IPS-18a (cell line): Measurements from ENCODE around the gene EFNB1.

Experiments used
- H3K27ac ChIP-seq: one replicate; pipeline ENCODE4 v1.5.1; 2013; ENCODE audit warnings: low read length
- H3K27me3 ChIP-seq: one replicate; pipeline ENCODE4 v1.6.1; 2013; ENCODE audit warnings: mild to moderate bottlenecking, low read length; ENCODE audit not compliant: control insufficient read depth, insufficient read depth
- H3K36me3 ChIP-seq: one replicate; pipeline ENCODE4 v1.6.1; 2013; ENCODE audit warnings: low read depth, low read length; ENCODE audit not compliant: control insufficient read depth
- H3K4me1 ChIP-seq: one replicate; pipeline ENCODE4 v1.6.1; 2013; ENCODE audit warnings: low read depth, low read length; ENCODE audit not compliant: control insufficient read depth
- H3K4me3 ChIP-seq: one replicate; pipeline ENCODE4 v1.5.1; 2013; ENCODE audit warnings: low read length
- H3K9ac ChIP-seq: one replicate; pipeline ENCODE4 v1.6.1; 2013; ENCODE audit warnings: mild to moderate bottlenecking, low read length, moderate library complexity
- H3K9me3 ChIP-seq: one replicate; pipeline ENCODE4 v1.6.1; 2013; ENCODE audit warnings: low read depth, low read length; ENCODE audit not compliant: control insufficient read depth

EFNB1 gene

DNA sequence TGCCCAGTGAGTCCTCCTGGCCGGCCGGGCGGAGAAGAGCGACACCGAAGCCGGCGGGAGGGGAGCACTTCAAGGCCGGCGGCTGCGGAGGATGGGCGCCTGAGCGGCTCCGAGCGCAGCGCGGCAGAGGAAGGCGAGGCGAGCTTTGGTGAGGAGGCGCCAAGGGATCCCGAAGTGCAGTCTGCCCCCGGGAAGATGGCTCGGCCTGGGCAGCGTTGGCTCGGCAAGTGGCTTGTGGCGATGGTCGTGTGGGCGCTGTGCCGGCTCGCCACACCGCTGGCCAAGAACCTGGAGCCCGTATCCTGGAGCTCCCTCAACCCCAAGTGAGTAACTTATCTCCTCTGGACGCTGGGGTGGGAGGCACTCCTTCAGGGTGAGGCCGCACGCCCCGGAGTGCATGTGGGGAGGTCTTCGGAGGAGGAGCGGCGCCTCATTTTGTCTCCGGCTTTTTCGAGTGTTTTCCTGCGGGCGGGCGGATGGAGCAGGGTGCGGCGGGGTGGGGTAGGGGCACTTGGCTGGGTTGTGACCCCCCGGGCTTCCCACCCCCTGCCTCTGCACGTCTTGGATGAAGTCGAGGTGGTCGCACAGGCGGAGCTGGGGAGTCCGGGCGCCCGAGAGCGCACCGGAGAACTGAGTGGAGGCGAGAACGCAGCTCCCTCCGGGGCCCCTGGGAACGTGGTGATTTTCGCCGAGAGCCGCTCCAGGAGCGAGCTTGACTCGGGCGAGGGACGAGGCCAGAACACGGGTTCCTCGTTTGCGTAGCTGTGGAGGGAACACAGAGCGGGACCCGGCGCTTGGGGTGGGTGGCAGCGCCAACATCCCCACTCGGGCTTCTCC is 979 bp downstream of the EFNB1 start:
- peaks cover 93% of the 10 kb centered on the region for H3K27me3 ChIP-seq
- H3K27ac ChIP-seq, result no peak overlapping the region
- no peaks in the 10 kb centered on the region for H3K9me3 ChIP-seq
- peak overlapping the region; percentile 71 for H3K4me3 ChIP-seq
- peaks cover 21% of the 10 kb centered on the region for H3K4me1 ChIP-seq
- H3K9ac ChIP-seq, result peak overlapping the region; percentile 46
- no peaks in the 10 kb centered on the region for H3K36me3 ChIP-seq

DNA sequence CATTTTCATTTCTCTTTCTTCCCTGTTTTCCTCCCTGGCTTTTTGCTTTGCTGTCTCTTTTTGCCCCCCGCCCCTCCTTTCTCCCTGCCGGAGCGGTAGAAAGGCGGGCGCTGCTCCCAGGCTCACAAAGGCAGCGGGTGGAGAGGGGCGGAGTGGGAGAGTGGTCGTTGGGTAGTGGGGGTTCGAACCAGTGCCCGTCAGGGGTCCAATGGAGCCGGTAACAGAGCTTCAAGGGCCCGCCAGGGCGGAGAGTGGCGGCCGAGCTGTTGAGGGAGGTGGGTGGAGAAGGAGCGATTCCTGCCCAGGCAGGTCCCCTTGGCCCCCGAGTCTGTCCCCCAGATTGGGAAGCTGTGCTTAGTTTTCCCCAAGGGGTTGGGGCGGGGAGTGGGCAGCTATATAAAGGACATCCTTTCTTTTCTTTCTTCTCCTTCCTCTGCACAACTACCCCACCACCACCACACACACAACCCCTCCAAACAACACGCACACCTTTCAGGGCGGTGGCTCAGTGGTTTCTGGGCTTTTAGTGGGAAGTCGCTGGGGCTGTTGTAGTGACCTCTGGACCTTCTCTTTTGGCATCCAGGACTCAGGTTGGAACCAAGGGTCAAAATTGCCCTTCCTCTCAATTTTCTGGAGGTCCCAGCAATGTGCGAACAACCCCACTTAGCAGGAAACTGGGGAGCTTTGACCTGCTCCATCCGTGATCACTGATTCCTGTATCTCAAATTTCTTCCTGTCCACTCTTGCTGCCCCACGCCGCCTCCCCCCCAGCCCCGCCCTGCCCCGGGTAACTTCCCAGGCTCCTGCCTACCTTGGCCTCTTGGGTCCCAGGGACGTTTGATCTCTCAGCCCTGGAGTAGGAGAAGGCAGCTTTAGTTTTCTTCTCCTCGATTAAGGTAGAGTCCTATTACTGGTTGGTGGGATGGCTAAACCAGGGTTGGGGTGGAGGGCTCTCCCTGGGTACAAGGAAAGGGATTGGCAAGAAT is 1.9 kb downstream of the EFNB1 start:
- Histone ChIP-seq H3K4me3 (peak overlapping the region; percentile 71), H3K9ac (peak overlapping the region; percentile 46), H3K4me1 (peaks cover 23% of the 10 kb centered on the region), H3K9me3 (no peaks in the 10 kb centered on the region), H3K36me3 (no peaks in the 10 kb centered on the region), H3K27ac (no peak overlapping the region), H3K27me3 (peaks cover 94% of the 10 kb centered on the region)

DNA sequence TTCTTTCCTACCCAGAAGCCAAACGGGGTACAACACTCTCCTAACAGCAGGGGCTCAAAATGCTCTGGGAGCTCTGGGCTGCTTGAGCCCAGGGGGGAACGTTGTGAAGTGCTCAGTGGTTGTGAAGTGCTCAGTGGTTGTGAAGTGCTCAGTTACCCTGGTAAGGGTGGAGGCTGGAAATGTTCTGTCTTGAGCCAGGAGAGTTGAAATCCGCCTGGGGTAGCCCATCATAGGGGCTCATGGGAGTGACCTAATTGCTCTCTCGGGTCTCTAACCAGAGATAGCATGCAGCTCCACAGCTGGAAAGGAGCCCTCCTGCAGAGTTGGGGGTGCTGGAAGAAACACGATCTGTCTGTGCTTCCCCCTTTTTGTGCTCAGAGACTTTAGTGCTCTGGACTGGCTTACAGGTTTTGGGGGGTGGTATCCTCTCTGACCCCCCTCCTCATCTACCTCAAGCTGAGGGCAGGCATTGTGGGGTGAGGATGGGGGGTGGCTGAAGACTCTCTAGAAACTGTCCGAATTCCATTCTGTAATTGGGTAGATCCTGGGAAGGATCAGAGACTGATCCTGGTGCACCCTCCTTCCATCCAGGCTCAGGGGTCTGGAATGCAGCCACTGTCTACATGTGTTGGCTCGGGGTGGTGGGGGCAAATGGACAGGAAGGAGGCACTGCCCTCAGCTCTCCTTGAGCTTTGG is 2.7 kb downstream of the EFNB1 start:
- peaks cover 24% of the 10 kb centered on the region for H3K4me1 ChIP-seq
- H3K27me3 ChIP-seq, result peaks cover 96% of the 10 kb centered on the region
- no peaks in the 10 kb centered on the region for H3K36me3 ChIP-seq
- H3K4me3 ChIP-seq, result peak overlapping the region; percentile 71
- H3K9ac ChIP-seq, result no peak overlapping the region
- H3K27ac ChIP-seq, result no peak overlapping the region
- H3K9me3 ChIP-seq, result no peaks in the 10 kb centered on the region

DNA sequence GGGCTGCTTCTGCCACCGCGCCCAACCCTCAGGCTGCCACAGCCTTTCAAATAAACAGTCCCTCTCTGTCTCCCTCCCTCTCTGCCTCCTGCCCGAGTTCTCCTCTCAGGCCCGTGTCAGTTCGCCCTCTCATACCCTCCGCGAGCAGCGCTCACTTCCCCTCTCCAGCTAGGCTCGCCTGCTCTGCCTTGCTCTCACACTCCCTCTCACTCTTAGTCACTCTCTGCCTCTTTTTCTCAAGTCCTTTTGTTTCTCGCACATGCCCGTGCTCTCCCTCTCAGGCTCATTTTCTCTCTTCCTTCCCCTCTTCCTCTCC is 3.2 kb downstream of the EFNB1 start:
- Histone ChIP-seq H3K9me3 (no peaks in the 10 kb centered on the region), H3K4me3 (peak overlapping the region; percentile 71), H3K36me3 (no peaks in the 10 kb centered on the region), H3K27ac (no peak overlapping the region), H3K27me3 (peaks cover 91% of the 10 kb centered on the region), H3K4me1 (peaks cover 24% of the 10 kb centered on the region), H3K9ac (no peak overlapping the region)

DNA sequence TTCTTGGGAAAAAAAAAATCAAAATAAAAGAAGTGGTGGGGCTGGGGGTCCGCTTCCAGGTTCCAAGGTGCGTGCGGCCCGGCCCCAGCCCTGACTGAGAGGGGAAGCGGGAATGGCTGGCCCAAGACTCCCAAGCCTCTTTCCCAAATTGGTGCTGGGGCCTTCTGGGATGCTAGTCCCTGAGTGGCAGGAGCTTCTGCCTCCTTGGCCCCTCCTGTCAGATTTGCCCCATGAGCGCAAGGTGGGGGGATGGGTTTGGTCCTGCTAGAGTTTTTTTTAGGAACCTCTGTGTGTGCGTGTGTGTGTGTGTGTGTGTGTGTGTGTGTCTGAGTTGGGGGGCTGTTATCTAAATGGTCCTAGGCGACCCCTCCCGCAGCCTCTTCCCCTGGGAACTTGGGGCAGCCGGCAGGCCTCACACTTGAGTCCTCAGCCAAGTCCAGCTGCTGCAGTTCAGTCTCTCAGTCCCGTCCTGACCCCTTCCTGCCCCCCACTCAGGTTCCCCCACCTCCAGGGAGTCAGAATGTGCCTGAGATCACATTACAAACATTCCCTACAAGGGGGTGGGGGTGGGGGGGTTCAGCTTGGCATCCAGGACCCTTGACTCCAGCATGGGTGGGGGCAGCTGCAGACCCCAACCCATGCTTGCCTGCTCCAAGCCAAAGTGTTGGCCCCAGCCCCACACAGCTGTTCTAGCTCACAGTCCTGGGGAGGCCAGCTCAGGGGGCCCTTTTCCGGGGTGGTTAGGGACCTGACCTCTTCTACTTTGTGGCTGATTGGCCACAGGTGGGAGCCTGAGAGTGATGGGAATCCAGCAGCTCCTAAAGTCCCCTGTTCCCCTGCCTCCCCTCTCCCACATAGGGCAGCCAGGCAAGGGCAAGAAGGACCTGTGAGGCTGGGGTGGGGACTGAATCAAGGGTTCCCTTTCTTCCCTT is 4.0 kb downstream of the EFNB1 start:
- Histone ChIP-seq H3K27ac (no peak overlapping the region), H3K27me3 (peaks cover 85% of the 10 kb centered on the region), H3K9me3 (no peaks in the 10 kb centered on the region), H3K4me1 (peaks cover 24% of the 10 kb centered on the region), H3K9ac (no peak overlapping the region), H3K36me3 (no peaks in the 10 kb centered on the region), H3K4me3 (peak overlapping the region; percentile 71)

DNA sequence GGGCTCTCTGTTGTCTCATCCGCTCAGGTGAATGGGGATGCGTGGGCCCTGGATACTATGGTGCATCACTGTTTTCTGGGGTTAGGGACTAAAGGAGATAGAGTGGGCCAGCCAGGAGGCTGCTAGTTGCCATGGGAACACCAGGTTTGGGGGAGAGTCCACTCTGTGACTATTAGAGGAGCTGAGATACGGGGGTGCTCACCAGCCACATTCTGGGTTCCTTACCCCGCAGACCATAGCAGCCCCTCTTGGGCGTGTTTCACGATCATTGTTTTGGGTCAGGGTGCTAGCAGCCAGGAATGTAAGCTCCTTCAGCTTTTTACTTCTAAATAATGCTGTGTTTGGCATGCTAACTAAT is 4.6 kb downstream of the EFNB1 start:
- Histone ChIP-seq H3K9me3 (no peaks in the 10 kb centered on the region), H3K9ac (no peak overlapping the region), H3K27ac (no peak overlapping the region), H3K27me3 (peaks cover 79% of the 10 kb centered on the region), H3K4me1 (peaks cover 24% of the 10 kb centered on the region), H3K36me3 (no peaks in the 10 kb centered on the region), H3K4me3 (no peak overlapping the region)

DNA sequence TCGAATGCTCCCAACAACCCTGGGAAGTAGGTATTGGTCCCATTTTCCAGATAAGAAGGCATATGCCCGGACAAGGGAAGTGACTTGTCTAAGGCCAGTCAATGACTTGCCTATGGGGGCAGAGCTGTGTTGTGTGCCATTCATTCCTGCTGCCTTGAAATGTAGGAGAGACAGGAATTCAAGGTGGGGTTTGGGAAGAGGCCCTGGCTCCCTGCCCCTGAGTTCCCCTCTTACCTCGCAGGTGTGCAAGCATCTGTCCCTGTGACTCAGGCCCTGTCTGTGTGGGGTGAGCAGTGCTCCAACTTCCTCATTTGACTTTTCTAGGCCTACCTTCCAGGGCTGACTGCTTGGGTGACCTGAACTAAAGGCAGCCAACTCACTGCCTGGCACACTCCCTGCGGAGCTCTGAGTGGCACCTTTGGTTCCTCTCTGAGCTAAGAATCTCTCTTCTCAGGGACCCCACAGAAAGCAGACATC is 5.1 kb downstream of the EFNB1 start:
- Histone ChIP-seq H3K9ac (no peak overlapping the region), H3K4me1 (peaks cover 24% of the 10 kb centered on the region), H3K27me3 (peaks cover 77% of the 10 kb centered on the region), H3K4me3 (no peak overlapping the region), H3K9me3 (no peaks in the 10 kb centered on the region), H3K27ac (no peak overlapping the region), H3K36me3 (no peaks in the 10 kb centered on the region)

DNA sequence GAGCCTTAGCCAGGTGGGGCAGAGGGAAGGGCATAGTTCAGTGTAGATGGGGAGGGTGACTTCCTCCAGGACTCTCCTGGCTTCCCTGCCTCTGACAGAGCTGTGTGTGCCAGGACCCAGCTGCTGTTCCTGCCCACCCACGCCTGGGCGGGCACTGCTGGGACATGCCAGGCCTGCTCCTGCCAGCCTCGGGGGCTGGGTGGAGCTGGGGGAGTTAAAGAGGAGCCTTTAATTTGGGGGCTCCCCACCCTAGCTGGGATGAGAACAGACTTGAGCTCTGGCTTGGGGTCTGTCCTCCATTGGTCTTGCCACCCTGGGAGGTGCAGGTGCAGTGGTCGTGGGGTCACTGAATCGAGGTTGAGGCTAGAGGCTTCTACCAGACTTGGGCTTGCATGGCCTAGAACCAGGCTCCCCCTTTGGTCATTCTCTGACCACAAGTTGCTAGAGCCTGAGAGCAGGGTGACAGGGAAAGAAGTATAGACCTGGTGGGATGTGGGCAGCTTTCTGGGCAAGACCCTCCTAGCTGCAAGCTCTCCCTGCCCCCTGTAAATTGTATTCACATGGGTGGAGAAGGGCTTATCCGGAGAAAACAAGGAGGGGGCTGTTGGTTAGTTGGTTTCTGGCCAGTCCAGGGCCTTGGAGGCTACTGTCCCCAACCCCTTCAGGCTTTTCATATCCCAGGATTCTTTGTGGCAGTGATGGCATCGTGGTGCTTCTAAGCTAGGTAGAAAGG is 5.7 kb downstream of the EFNB1 start:
- Histone ChIP-seq H3K27me3 (peaks cover 70% of the 10 kb centered on the region), H3K4me1 (peaks cover 24% of the 10 kb centered on the region), H3K4me3 (no peak overlapping the region), H3K9ac (no peak overlapping the region), H3K27ac (no peak overlapping the region), H3K9me3 (no peaks in the 10 kb centered on the region), H3K36me3 (peaks cover under 1% of the 10 kb centered on the region)

DNA sequence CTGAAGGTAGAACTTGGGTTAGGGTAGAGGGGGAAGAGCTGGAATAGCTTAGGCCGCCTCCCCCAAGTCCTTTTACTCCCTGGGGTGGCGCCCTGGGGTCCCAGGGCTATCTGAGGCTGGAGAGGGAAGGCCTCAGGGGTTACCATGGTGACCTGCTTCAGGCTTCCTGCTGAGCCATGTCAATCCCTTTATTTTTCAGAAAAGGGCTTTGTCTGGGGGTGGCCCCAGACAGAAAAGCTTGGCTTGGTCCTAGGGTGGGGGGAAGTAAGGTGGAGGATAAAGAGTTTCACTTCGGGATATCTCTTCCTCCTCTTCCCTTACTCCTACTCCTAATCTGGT is 6.3 kb downstream of the EFNB1 start:
- Histone ChIP-seq H3K4me1 (peaks cover 24% of the 10 kb centered on the region), H3K4me3 (no peak overlapping the region), H3K36me3 (peaks cover 6% of the 10 kb centered on the region), H3K27me3 (peaks cover 65% of the 10 kb centered on the region), H3K9ac (no peak overlapping the region), H3K27ac (no peak overlapping the region), H3K9me3 (no peaks in the 10 kb centered on the region)

DNA sequence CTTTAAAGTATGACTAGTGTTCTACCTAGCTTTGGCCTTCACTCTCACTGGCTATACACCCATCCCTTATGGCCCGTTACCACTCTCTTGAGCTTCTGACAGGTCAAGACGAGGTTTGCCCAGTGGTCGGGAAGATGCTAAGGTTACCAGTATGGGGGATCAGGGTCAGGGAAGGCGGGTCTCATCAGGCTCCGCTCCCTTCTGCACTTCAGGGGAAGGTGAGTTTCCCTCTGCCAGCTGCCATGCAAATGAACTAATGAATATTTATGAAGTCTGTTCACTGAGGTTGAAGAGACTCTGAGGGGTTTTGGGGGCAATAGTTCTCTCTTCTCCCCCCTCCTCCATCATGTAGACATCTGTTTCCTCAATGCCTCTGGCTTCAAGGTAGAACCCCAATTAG is 6.6 kb downstream of the EFNB1 start:
- Histone ChIP-seq H3K4me1 (peaks cover 24% of the 10 kb centered on the region), H3K27me3 (peaks cover 61% of the 10 kb centered on the region), H3K9me3 (no peaks in the 10 kb centered on the region), H3K36me3 (peaks cover 9% of the 10 kb centered on the region), H3K9ac (no peak overlapping the region), H3K4me3 (no peak overlapping the region), H3K27ac (no peak overlapping the region)
